HL-60 (cell line): Measurements from ENCODE around the gene SELENOI.

Experiments used
- DNase-seq, 2 experiments: peaks; one replicate each; pipeline ENCODE4 v3.0.0-alpha.2; 2010 to 2020; ENCODE audit warnings: low read depth in 1 of 2, low spot score in 1 of 2
- H3K27ac ChIP-seq: fragments of 250-450 bp; sonication (Bioruptor Pico); replicated peaks from 2 replicates; pipeline ENCODE4 v1.5.1; 2020; ENCODE audit warnings: mild to moderate bottlenecking, moderate library complexity
- H3K27me3 ChIP-seq: fragments of 250-450 bp; sonication (Bioruptor Pico); 2 replicates; pipeline ENCODE4 v1.5.1; 2021; ENCODE audit warnings: mild to moderate bottlenecking, moderate library complexity; ENCODE audit not compliant: insufficient read depth, poor library complexity, severe bottlenecking
- H3K4me3 ChIP-seq: replicated peaks from 2 replicates; pipeline ENCODE4 v1.5.1; 2011; ENCODE audit warnings: mild to moderate bottlenecking, control low read depth, low read length; ENCODE audit not compliant: insufficient read depth
- CTCF ChIP-seq: IDR thresholded peaks from one replicate; pipeline ENCODE4 v1.5.1; 2011; ENCODE audit warnings: low read length, control low read depth, inconsistent platforms; ENCODE audit not compliant: insufficient read depth
- GABPA ChIP-seq: IDR thresholded peaks from 2 replicates; pipeline ENCODE4 v1.6.1; 2012; ENCODE audit warnings: low read depth
- POLR2AphosphoS5 ChIP-seq: IDR thresholded peaks from 2 replicates; pipeline ENCODE4 v1.6.1; 2012; ENCODE audit warnings: low read depth
- REST ChIP-seq: IDR thresholded peaks from 2 replicates; pipeline ENCODE4 v1.6.1; 2012; ENCODE audit warnings: low read depth; ENCODE audit not compliant: insufficient replicate concordance
- SPI1 ChIP-seq: IDR thresholded peaks from 2 replicates; pipeline ENCODE4 v1.6.1; 2012; ENCODE audit warnings: low read depth, mild to moderate bottlenecking, borderline replicate concordance

Gene SELENOI

DNA sequence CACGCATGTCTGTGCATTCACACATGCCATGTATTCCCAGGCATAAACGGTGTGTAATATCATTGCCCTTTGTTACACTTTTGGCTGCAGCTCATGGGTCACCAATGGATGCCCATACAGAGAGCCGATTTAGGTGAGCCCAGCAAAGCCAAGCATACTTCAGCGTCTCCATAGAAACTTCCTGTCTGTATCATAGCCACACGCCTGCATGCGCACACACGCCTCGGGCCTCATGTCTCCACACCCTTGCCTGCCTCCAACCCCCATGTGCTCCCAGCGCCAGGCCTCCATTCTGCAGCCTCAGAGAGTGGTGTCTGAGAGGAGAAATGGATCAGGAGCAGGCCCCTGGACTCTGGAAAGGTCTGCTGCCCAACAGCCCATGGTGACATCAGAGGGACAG, 33.5 kb upstream of the SELENOI start:
- Histone ChIP-seq H3K4me3 (no peak overlapping the region), H3K27ac (no peak overlapping the region), H3K27me3 (no peaks in the 10 kb centered on the region)
- no peak for DNase-seq
- no peak for TF ChIP-seq CTCF
- no peak for TF ChIP-seq POLR2AphosphoS5
- TF ChIP-seq REST = no peak

DNA sequence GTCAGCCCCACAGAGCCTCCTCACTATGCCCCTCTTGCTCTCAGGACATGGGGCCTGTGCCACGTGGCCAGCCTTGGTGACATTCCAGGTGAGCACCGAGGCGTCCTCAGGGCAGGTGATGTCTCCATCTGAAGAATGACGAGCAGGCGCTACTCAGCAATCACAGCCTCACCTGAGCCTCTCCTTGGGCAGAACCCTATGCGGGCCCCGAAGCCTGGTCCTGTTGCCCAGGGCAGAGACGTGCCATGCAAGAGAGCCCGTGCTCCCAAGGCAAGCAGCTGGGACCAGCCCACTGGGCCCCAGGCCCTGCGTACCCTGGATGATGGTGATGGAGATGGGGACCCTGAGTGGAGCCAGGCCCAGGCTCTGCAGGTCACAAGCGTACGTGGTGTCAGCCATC, 32.5 kb upstream of the SELENOI start:
- TF ChIP-seq CTCF = no peak
- TF ChIP-seq SPI1 = no peak
- TF ChIP-seq POLR2AphosphoS5 = no peak
- no peak for TF ChIP-seq REST
- no peak for TF ChIP-seq GABPA
- no peak overlapping the region for H3K4me3 ChIP-seq
- H3K27ac ChIP-seq = no peak overlapping the region
- no peaks in the 10 kb centered on the region for H3K27me3 ChIP-seq
- no peak for DNase-seq

- no peak for DNase-seq
- Histone ChIP-seq H3K27me3 (no peaks in the 10 kb centered on the region), H3K27ac (no peak overlapping the region), H3K4me3 (no peak overlapping the region)
- TF ChIP-seq POLR2AphosphoS5 (no peak), SPI1 (no peak), REST (no peak), CTCF (no peak), GABPA (no peak)
These were observed 31.7 kb upstream of the SELENOI start for GRCh38 chr2:26314243-26314642.
